Stimulated activated naive CD8-positive, alpha-beta T cell treated with anti-CD3 and anti-CD28 coated beads, Interleukin-15, amount 100 ng/mL, for 72 hours (primary cell): ENCODE measurements around the gene TRAP1.
A peak's percentile ranks its signal among the peaks of the same experiment; 100 is the strongest.
"Not testable (repeated sequence)": the region's sequence is repeated elsewhere in the genome, so short reads cannot be mapped to it uniquely, and the experiment has no call there.

Experiments used
- ATAC-seq: fragments of 150-1000 bp; cut with Tn5 transposase; 2 replicates; pipeline ENCODE4 v1.10.0; 2021; ENCODE audit warnings: mild to moderate bottlenecking, moderate library complexity
- DNase-seq, 2 donors: peaks; one replicate each; pipeline ENCODE4 v3.0.0; 2021 to 2022
- H3K27ac Mint-ChIP-seq, 2 donors: one replicate each; pipeline ENCODE4 v1.8.0; 2022; ENCODE audit warnings: mild to moderate bottlenecking in 2 of 2, mixed read lengths in 2 of 2, moderate library complexity in 2 of 2
- H3K27me3 Mint-ChIP-seq: one replicate; pipeline ENCODE4 v1.8.0; 2022; ENCODE audit warnings: mixed read lengths
- H3K4me1 Mint-ChIP-seq: one replicate; pipeline ENCODE4 v1.8.0; 2022; ENCODE audit warnings: mild to moderate bottlenecking, mixed read lengths
- H3K4me3 Mint-ChIP-seq, 2 donors: one replicate each; pipeline ENCODE4 v1.8.0; 2022; ENCODE audit warnings: mild to moderate bottlenecking in 2 of 2, mixed read lengths in 2 of 2, moderate library complexity in 1 of 2
- H3K9me3 Mint-ChIP-seq, 2 donors: one replicate each; pipeline ENCODE4 v1.8.0; 2022; ENCODE audit warnings: mixed read lengths in 2 of 2

Gene TRAP1

DNA sequence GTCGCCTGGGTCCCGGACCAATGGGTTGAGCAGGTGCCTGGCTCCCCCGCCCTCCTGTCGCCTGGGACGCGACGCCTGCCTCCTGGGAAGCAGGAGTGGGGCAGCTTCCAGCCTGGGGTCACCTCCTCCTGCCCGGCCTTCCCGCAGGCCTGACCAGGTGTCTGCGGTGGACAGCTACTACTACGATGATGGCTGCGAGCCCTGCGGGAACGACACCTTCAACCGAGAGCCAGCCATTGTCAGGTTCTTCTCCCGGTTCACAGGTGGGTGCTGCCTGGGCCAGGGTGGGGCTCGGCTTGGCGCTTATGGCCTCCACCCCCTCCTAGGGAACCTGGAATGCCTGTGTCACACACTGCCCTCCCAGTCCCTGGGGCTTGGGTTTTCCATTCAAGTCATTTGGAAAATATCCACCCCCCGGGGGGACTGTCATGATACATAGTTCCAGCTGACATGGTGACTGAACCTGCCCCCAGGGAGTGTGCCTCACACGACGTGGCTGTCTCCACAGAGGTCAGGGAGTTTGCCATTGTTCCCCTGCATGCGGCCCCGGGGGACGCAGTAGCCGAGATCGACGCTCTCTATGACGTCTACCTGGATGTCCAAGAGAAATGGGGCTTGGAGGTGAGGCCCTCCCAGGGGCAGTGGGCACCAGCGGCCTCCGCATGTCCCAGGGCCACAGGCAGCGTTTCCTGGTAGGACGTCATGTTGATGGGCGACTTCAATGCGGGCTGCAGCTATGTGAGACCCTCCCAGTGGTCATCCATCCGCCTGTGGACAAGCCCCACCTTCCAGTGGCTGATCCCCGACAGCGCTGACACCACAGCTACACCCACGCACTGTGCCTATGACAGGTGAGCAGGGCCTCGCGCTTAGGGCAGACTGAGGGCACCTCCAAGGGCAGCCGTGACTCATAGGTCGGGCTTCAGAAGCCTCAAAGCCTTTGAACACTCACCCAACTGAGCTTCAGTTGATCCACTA lies 60.5 kb downstream of the TRAP1 start:
- no peak overlapping the region for H3K4me3 Mint-ChIP-seq
- no peaks in the 10 kb centered on the region for H3K27me3 Mint-ChIP-seq
- peak; percentile 61 for ATAC-seq
- H3K4me1 Mint-ChIP-seq: peaks cover 23% of the 10 kb centered on the region
- no peaks in the 10 kb centered on the region for H3K9me3 Mint-ChIP-seq
- no peak for DNase-seq
- peak overlapping the region; percentile 77 to 85 for H3K27ac Mint-ChIP-seq

- not testable (repeated sequence) for H3K9me3 Mint-ChIP-seq, H3K27ac Mint-ChIP-seq, ATAC-seq, H3K27me3 Mint-ChIP-seq, DNase-seq, H3K4me3 Mint-ChIP-seq
- peaks cover 27% of the 10 kb centered on the region for H3K4me1 Mint-ChIP-seq
Measured at GRCh38 chr16:3656160-3656490, 61.2 kb downstream of the TRAP1 start.

DNA sequence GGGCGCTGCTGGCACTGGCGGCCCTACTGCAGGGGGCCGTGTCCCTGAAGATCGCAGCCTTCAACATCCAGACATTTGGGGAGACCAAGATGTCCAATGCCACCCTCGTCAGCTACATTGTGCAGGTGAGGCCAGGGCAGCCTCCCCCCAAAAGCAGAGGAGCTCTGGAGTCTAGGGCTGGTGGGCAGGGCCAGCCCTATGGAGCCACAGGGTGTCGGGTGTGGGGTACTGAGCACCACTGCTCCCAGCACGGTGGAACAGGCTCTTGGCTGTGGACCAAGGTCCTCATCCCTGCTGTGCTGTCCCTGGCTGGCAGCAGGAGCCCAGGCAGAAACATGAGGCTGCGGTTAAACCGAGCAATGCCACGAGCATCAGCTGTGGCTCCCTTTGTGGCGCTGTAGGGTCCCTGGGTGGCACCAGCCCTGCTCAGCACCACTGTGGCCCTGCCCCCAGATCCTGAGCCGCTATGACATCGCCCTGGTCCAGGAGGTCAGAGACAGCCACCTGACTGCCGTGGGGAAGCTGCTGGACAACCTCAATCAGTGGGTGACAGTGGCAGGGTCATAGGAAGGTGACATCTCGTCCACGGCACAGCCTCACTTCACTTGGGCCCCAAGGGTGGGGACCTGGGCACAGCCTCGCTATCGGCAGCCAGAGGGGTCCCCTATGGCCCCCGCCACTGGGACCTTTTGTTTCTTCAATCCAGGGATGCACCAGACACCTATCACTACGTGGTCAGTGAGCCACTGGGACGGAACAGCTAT lies 61.7 kb downstream of the TRAP1 start:
- H3K27me3 Mint-ChIP-seq: no peaks in the 10 kb centered on the region
- H3K4me1 Mint-ChIP-seq: peaks cover 27% of the 10 kb centered on the region
- DNase-seq: no peak
- no peak for ATAC-seq
- H3K9me3 Mint-ChIP-seq: no peaks in the 10 kb centered on the region
- H3K27ac Mint-ChIP-seq: peak overlapping the region in 1 of 2 donors; percentile 34
- no peak overlapping the region for H3K4me3 Mint-ChIP-seq

GRCh38 chr16:3655030-3655395 lies 62.3 kb downstream of the TRAP1 start:
- no peaks in the 10 kb centered on the region for H3K27me3 Mint-ChIP-seq
- peaks cover 27% of the 10 kb centered on the region for H3K4me1 Mint-ChIP-seq
- no peaks in the 10 kb centered on the region for H3K9me3 Mint-ChIP-seq
- H3K4me3 Mint-ChIP-seq: no peak overlapping the region
- peak overlapping the region in 1 of 2 donors; percentile 34 for H3K27ac Mint-ChIP-seq
- ATAC-seq (no peak), DNase-seq (no peak)

DNA sequence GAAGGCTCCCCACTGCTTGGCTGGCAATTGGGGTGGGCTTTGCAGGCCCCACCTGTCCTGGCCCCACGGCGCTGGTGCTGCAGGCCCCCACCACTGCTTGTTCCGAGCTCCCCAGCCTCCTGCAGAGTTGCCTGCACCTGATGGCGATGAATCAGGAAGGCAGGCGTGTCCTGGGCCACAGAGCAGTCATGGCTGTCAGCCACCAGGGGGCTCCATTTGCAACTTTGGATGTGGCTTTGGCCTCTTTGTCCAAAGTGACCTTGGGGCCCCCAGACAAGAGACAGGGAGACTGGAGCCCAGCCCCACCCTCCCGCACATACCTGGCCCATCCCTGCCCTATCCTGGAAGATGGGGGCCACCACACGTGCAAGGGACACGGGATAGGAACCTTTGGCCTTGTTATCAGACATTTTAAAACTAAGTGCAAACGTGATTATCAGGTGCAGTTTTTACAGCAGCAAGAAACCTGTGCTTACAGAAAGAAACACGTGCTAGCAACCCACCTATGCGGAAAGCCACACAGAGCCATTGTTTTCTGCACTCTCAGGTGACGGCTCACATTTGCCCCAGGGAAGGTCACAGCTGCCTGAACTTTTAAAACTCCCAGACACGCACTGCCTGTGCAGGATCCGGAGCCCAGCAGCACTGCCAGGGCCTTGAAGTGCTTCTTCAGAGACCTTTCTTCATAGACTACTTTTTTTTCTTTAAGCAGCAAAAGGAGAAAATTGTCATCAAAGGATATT lies 62.9 kb downstream of the TRAP1 start, which contains the start of gene DNASE1:
Gene DNASE1 (plus strand): TSS at position 443 of the 743 bp plus-strand sequence. CDS start 683 bp downstream, outside the sequence.
- H3K4me3 Mint-ChIP-seq: no peak within 1 kb of the TSS
- DNase-seq (peak; percentile 51 to 63), ATAC-seq (peak; percentile 78)
- H3K27me3 Mint-ChIP-seq: no peaks in the 10 kb centered on the region
- peak within 1 kb of the TSS in 1 of 2 donors; percentile 66 for H3K27ac Mint-ChIP-seq
- H3K9me3 Mint-ChIP-seq: no peaks in the 10 kb centered on the region
- H3K4me1 Mint-ChIP-seq: peaks cover 24% of the 10 kb centered on the region

DNA sequence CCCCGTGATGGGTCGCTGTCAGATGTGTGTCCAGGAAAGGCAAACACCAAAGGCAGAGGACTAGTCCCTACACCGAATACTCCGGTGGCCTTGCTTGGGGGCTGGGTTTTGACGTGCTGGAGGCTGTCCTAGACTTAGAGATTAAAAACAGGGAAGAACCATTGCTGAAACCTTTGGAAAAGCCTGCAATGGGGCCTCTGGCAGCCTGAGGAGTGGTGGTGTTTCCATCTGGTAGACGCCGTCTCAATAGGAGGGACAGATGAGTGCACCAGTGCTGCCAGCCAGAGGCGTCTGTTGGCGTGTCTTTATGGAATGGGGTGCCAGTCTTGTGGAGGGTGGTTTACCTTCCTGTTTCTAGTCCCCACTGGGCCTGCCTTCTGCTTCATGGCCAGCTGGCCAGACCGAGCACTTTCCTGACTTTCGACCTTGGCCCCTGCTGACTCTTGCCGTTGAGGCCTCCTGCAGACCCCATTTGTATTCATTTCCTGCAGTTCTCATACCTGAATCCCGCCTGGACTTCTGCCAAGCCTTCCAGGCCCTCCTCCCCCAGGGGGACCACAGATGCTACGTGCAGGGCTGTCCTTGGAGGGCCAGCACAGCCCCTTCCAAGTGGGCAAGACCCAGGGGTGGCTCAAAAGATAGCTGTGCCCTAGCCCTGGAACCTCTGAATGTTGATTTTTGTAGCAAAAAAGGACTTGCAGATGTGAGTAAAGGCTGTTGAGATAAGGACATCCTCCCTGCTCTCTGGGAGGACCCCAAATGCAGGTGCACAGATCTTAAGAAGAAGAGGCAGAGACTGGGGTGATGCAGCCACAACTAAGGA lies 64.7 kb downstream of the TRAP1 start:
- ATAC-seq (no peak), DNase-seq (peak in 1 of 2 donors; percentile 8)
- Mint-ChIP-seq H3K4me3 (no peak overlapping the region), H3K9me3 (no peaks in the 10 kb centered on the region), H3K27me3 (no peaks in the 10 kb centered on the region), H3K4me1 (peaks cover 13% of the 10 kb centered on the region), H3K27ac (peak overlapping the region in 1 of 2 donors; percentile 78)

GRCh38 chr16:3651461-3652372 lies 65.6 kb downstream of the TRAP1 start:
- H3K27ac Mint-ChIP-seq: peak overlapping the region in 1 of 2 donors; percentile 85
- no peak for ATAC-seq
- no peaks in the 10 kb centered on the region for H3K9me3 Mint-ChIP-seq
- peak in 1 of 2 donors; percentile 6 for DNase-seq
- H3K4me1 Mint-ChIP-seq: peaks cover 5% of the 10 kb centered on the region
- no peak overlapping the region for H3K4me3 Mint-ChIP-seq
- no peaks in the 10 kb centered on the region for H3K27me3 Mint-ChIP-seq

GRCh38 chr16:3650631-3651265 lies 66.6 kb downstream of the TRAP1 start:
- DNase-seq: peak in 1 of 2 donors; percentile 6
- peaks cover 5% of the 10 kb centered on the region for H3K4me1 Mint-ChIP-seq
- H3K9me3 Mint-ChIP-seq: no peaks in the 10 kb centered on the region
- H3K4me3 Mint-ChIP-seq: no peak overlapping the region
- ATAC-seq: no peak
- no peak overlapping the region for H3K27ac Mint-ChIP-seq
- no peaks in the 10 kb centered on the region for H3K27me3 Mint-ChIP-seq

- DNase-seq: no peak
- no peaks in the 10 kb centered on the region for H3K9me3 Mint-ChIP-seq
- H3K4me3 Mint-ChIP-seq: no peak overlapping the region
- no peaks in the 10 kb centered on the region for H3K27me3 Mint-ChIP-seq
- peak overlapping the region in 1 of 2 donors; percentile 11 for H3K27ac Mint-ChIP-seq
- no peak for ATAC-seq
- peaks cover 1% of the 10 kb centered on the region for H3K4me1 Mint-ChIP-seq
Measured at GRCh38 chr16:3646348-3646920, 70.9 kb downstream of the TRAP1 start.

DNA sequence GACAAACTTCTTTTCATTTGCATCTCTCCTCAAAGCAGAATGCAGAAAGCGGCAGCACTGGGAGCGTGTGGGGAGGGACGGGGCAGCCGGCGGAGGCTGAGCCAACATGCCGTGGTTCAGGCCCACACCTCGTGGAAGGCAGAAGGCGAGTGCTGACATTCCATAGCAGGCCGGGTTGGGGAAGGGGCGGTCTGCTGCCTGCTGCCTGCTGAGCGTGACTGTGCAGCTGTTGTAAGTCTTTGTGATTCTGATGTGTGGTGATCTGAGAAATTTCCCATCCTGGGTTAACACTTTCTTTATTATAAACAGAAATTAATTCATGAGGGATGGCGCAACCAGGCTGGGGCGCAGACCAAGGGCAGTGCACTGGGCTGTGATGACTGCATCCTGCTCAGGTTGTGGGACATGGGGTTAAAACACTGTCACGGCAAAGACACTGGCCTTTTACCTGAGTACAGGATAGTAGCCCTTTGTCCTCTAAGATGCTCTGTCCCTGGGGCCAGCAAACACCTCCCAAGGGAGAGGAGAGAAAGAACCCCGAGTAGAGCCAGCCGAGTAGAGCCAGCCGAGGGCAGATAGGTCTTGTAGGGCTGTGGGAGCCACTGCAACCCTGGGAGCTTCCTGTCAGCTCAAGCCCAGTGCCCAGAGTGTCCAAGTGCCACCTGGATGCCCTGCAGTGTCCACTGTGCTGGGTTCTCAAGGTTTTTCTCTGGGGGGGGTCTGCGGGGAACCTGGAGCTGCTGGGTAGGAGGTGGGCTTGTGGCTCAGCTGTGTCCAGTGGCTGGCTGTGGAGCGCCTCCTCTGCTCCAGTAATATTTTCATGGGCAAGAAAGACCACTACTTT lies 71.6 kb downstream of the TRAP1 start:
- Mint-ChIP-seq H3K27ac (peak overlapping the region in 1 of 2 donors; percentile 63), H3K9me3 (no peaks in the 10 kb centered on the region), H3K27me3 (no peaks in the 10 kb centered on the region), H3K4me1 (no peaks in the 10 kb centered on the region), H3K4me3 (no peak overlapping the region)
- DNase-seq (no peak), ATAC-seq (no peak)

- no peaks in the 10 kb centered on the region for H3K27me3 Mint-ChIP-seq
- ATAC-seq: no peak
Measured at GRCh38 chr16:3645108-3645503, 72.2 kb downstream of the TRAP1 start.

DNA sequence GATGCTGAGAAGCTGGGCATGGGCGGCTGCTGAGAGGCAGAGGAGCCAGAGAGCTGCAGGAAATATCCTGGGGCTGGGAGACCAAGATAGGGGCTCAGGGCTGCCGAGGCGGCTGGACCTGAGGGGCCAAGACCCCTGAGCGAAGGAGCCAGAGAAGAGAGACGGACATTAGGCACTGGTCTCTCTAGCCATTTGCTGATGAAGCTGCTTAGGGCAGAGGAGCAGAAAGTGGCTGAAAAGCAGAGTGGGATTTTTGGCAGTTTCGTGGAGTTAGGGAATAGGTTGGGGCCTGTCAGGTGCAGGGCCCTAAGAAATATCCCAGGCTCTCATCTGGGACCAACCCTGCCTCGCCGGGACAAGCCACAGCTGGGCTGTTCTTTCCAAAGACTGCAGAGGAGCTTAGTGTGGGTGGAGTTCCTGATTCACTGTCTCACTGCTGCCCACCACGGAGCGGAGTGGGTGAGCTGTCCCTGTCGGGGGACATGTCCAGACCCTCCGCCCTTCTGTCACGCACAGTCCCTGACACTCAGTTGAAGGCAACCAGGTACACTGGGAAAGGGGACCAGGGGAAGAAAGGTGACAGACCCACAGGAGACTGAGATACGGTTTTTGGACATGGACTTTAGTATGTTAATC lies 74.1 kb downstream of the TRAP1 start:
- peaks cover 14% of the 10 kb centered on the region for H3K4me1 Mint-ChIP-seq
- H3K4me3 Mint-ChIP-seq: no peak overlapping the region
- ATAC-seq (no peak), DNase-seq (no peak)
- no peak overlapping the region for H3K27ac Mint-ChIP-seq
- no peaks in the 10 kb centered on the region for H3K27me3 Mint-ChIP-seq
- H3K9me3 Mint-ChIP-seq: peaks cover 0 to 6% of the 10 kb centered on the region in 2 donors

More at GRCh38 chr16:3645108-3645503, 72.2 kb downstream of the TRAP1 start:
- no peak overlapping the region for H3K27ac Mint-ChIP-seq
- no peak overlapping the region for H3K4me3 Mint-ChIP-seq
- no peaks in the 10 kb centered on the region for H3K9me3 Mint-ChIP-seq
- DNase-seq: no peak
- peaks cover 5% of the 10 kb centered on the region for H3K4me1 Mint-ChIP-seq
